ENCODE measurements around the gene TTLL9. TPM values are rescaled to one million over a fixed set of nuclear protein-coding genes. Genes with fewer than 3 reads are reported as not detected.
"Not testable (repeated sequence)": the region's sequence is repeated elsewhere in the genome, so short reads cannot be mapped to it uniquely, and the experiment has no call there.

The TTLL9 gene
- total RNA-seq, 6 experiments from 2014 or later = not detected

- no peaks in the 10 kb centered on the region for H3K9me3 ChIP-seq
- no peaks in the 10 kb centered on the region for H3K36me3 ChIP-seq
- ATAC-seq = no peak
- H3K27me3 ChIP-seq = no peaks in the 10 kb centered on the region
- no peak overlapping the region for H3K4me3 ChIP-seq
- WGBS (ENCODE audit: insufficient coverage, low coverage, low lambda C conversion rate, missing lambda C conversion rate) = 82% methylated on average over 2 of the region's 2 CpGs
- intact Hi-C loops (cut with DNase I) = no loop called here
- TF ChIP-seq POLR2A (IDR thresholded peaks at IDR 0.05) (no peak), CTCF (IDR thresholded peaks at IDR 0.05) (no peak)
- no peaks in the 10 kb centered on the region for H3K4me1 ChIP-seq
- DNase-seq = no peak
- no peak overlapping the region for H3K27ac ChIP-seq
Measured at GRCh38 chr20:31926493-31926892, 56.1 kb downstream of the TTLL9 start.

GRCh38 chr20:31927627-31928159, 57.3 kb downstream of the TTLL9 start:
- no peaks in the 10 kb centered on the region for H3K9me3 ChIP-seq
- no peaks in the 10 kb centered on the region for H3K27me3 ChIP-seq
- H3K4me3 ChIP-seq = no peak overlapping the region
- ATAC-seq = no peak
- WGBS (ENCODE audit: insufficient coverage, low coverage, low lambda C conversion rate, missing lambda C conversion rate) = 52% methylated on average over 7 of the region's 8 CpGs
- H3K36me3 ChIP-seq = no peaks in the 10 kb centered on the region
- no peaks in the 10 kb centered on the region for H3K4me1 ChIP-seq
- intact Hi-C loops (cut with DNase I) = no loop called here
- no peak for DNase-seq
- H3K27ac ChIP-seq = no peak overlapping the region
- TF ChIP-seq CTCF (IDR thresholded peaks at IDR 0.05) (no peak), POLR2A (IDR thresholded peaks at IDR 0.05) (no peak)

- intact Hi-C loops (cut with DNase I); H3K4me1 ChIP-seq; H3K27ac ChIP-seq; DNase-seq; H3K4me3 ChIP-seq; H3K9me3 ChIP-seq; ATAC-seq; H3K27me3 ChIP-seq; H3K36me3 ChIP-seq: not testable (repeated sequence)
- 79% methylated on average over 4 of the region's 4 CpGs for WGBS (ENCODE audit: insufficient coverage, low coverage, low lambda C conversion rate, missing lambda C conversion rate)
Measured at GRCh38 chr20:31929631-31930030, 59.2 kb downstream of the TTLL9 start.

- no peak for DNase-seq
- Histone ChIP-seq H3K9me3 (no peaks in the 10 kb centered on the region), H3K4me3 (no peak overlapping the region), H3K36me3 (no peaks in the 10 kb centered on the region), H3K27me3 (no peaks in the 10 kb centered on the region), H3K4me1 (no peaks in the 10 kb centered on the region), H3K27ac (no peak overlapping the region)
- intact Hi-C loops (cut with DNase I) = no loop called here
- 14% methylated on average over 5 of the region's 5 CpGs for WGBS (ENCODE audit: insufficient coverage, low coverage, low lambda C conversion rate, missing lambda C conversion rate)
- no peak for ATAC-seq
- TF ChIP-seq POLR2A (IDR thresholded peaks at IDR 0.05) (no peak), CTCF (IDR thresholded peaks at IDR 0.05) (no peak)
Measured at GRCh38 chr20:31930779-31931178, 60.3 kb downstream of the TTLL9 start.

- no peaks in the 10 kb centered on the region for H3K27me3 ChIP-seq
- no peak overlapping the region for H3K4me3 ChIP-seq
- no peak for ATAC-seq
- no peak overlapping the region for H3K27ac ChIP-seq
- H3K4me1 ChIP-seq = no peaks in the 10 kb centered on the region
- no peaks in the 10 kb centered on the region for H3K9me3 ChIP-seq
- 79% methylated on average over 6 of the region's 10 CpGs for WGBS (ENCODE audit: insufficient coverage, low coverage, low lambda C conversion rate, missing lambda C conversion rate)
- TF ChIP-seq CTCF (IDR thresholded peaks at IDR 0.05) (no peak), POLR2A (IDR thresholded peaks at IDR 0.05) (no peak)
- H3K36me3 ChIP-seq = no peaks in the 10 kb centered on the region
- intact Hi-C loops (cut with DNase I) = no loop called here
- DNase-seq = no peak
Measured at GRCh38 chr20:31933698-31934097, 63.3 kb downstream of the TTLL9 start.

Measured in right lobe of liver (tissue), 6 donors.